Sigmoid colon (tissue), 7 donors: ENCODE data around the gene TANGO2. TPM values are rescaled to one million over a fixed set of nuclear protein-coding genes. Genes with fewer than 3 reads are reported as not detected.

Experiments
- DNase-seq: peaks from one replicate; pipeline ENCODE4 v3.0.0-alpha.2; 2019
- H3K27ac ChIP-seq, 4 donors: fragments of 200-600 bp; sonication (generic); one replicate each; pipeline ENCODE4 v1.5.1; 2016 to 2019; ENCODE audit warnings: mild to moderate bottlenecking in 1 of 4
- H3K27me3 ChIP-seq, 3 donors: fragments of 200-600 bp; sonication (generic); one replicate each; pipeline ENCODE4 v1.5.1; 2019; ENCODE audit warnings: mild to moderate bottlenecking in 1 of 3
- H3K36me3 ChIP-seq, 4 donors: fragments of 200-600 bp; sonication (generic); one replicate each; pipeline ENCODE4 v1.5.1; 2016 to 2019
- H3K4me1 ChIP-seq, 4 donors: fragments of 200-600 bp; sonication (generic); one replicate each; pipeline ENCODE4 v1.5.1; 2017 to 2019
- H3K4me3 ChIP-seq, 4 donors: fragments of 200-600 bp; sonication (generic); one replicate each; pipeline ENCODE4 v1.5.1; 2017 to 2019; ENCODE audit warnings: mild to moderate bottlenecking in 2 of 4, moderate library complexity in 1 of 4
- H3K9me3 ChIP-seq, 4 donors: fragments of 200-600 bp in 3 of 4; sonication (generic) in 3 of 4; one replicate each; pipeline versions ENCODE4 v1.5.1 to v1.6.1; 2013 to 2019
- EP300 ChIP-seq, 4 donors: sonication (generic); formaldehyde crosslinking; IDR thresholded peaks; one replicate each; pipeline ENCODE4 v1.6.1; 2017; ENCODE audit warnings: antibody characterized with exemption in 4 of 4
- POLR2A ChIP-seq, 2 donors: fragments of 450-650 bp; IDR thresholded peaks; one replicate each; pipeline ENCODE4 v1.6.1; 2016; ENCODE audit warnings: antibody characterized with exemption in 2 of 2, mild to moderate bottlenecking in 2 of 2, moderate library complexity in 2 of 2
- POLR2AphosphoS5 ChIP-seq, 4 donors: sonication (generic); formaldehyde crosslinking; IDR thresholded peaks; one replicate each; pipeline ENCODE4 v1.6.1; 2017; ENCODE audit warnings: antibody characterized with exemption in 4 of 4
- WGBS, 2 donors: extraction: QIAGEN DNeasy Blood & Tissue Kit; methylation state at CpG; one replicate each; pipeline ENCODE4 v1.1.7; 2013; 5-methylcytosine and 5-hydroxymethylcytosine counted together
- intact Hi-C: fragments of 100-400 bp; cut with DNase I; formaldehyde crosslinking; loops from one replicate; pipeline ENCODE4 v1.15.1; 2023
- polyA plus RNA-seq, 3 donors: library from polyadenylated mRNA; stranded (reverse); fragments of 200-250 nt; gene quantifications; one replicate each; pipeline ENCODE4 v1.2.3, GENCODE V29; 2013
- total RNA-seq, 4 donors: library from RNA; depleted of rRNA; stranded (reverse); fragments of >200 nt; gene quantifications; one replicate each; pipeline ENCODE4 v1.1.0, GENCODE V29; 2016
- TF ChIP-seq, protein P1 (sequence below), 4 experiments: fragments of 450-650 bp in 3 of 4; fragments of 200-600 bp in 1 of 4; IDR thresholded peaks; one replicate each; pipeline ENCODE4 v1.5.1; 2016 to 2019; ENCODE audit warnings: antibody characterized with exemption in 4 of 4, mild to moderate bottlenecking in 3 of 4, moderate library complexity in 2 of 4
- donor health status: healthy with polysubstance abuse.
- donor health status: Bipolar disorder and iron deficiency.
- donor health status: healthy.

The TANGO2 gene
- total and polyA plus RNA-seq, 7 donors = 24.2 to 46.2 (median 31.6) TPM

- peak; percentile 48 to 70 for TF ChIP-seq POLR2A (IDR thresholded peaks at IDR 0.05)
- TF ChIP-seq, protein P1, sequence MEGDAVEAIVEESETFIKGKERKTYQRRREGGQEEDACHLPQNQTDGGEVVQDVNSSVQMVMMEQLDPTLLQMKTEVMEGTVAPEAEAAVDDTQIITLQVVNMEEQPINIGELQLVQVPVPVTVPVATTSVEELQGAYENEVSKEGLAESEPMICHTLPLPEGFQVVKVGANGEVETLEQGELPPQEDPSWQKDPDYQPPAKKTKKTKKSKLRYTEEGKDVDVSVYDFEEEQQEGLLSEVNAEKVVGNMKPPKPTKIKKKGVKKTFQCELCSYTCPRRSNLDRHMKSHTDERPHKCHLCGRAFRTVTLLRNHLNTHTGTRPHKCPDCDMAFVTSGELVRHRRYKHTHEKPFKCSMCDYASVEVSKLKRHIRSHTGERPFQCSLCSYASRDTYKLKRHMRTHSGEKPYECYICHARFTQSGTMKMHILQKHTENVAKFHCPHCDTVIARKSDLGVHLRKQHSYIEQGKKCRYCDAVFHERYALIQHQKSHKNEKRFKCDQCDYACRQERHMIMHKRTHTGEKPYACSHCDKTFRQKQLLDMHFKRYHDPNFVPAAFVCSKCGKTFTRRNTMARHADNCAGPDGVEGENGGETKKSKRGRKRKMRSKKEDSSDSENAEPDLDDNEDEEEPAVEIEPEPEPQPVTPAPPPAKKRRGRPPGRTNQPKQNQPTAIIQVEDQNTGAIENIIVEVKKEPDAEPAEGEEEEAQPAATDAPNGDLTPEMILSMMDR (IDR thresholded peaks at IDR 0.05) = no peak
- peak; percentile 70 to 92 (median 86) for TF ChIP-seq POLR2AphosphoS5 (IDR thresholded peaks at IDR 0.05)
- Histone ChIP-seq H3K4me3 (peak overlapping the region; percentile 55 to 87 (median 62)), H3K36me3 (peaks cover 0 to under 1% (median 0%) of the 10 kb centered on the region in 4 donors), H3K27ac (peak overlapping the region; percentile 79 to 93 (median 89)), H3K4me1 (peaks cover 0 to 57% (median 52%) of the 10 kb centered on the region in 4 donors), H3K27me3 (no peaks in the 10 kb centered on the region), H3K9me3 (no peaks in the 10 kb centered on the region)
- peak; percentile 89 for DNase-seq
- WGBS, 2 donors = 1 to 3% methylated on average over 76 of the region's 76 CpGs
- intact Hi-C loops = loop anchor here (10.0 kb wide), 1 partner anchor 128 kb away; the partner anchor contains the start of genes RANBP1 and TRMT2A
Measured at GRCh38 chr22:19986410-19987341, 34.2 kb upstream of the TANGO2 start.

DNA sequence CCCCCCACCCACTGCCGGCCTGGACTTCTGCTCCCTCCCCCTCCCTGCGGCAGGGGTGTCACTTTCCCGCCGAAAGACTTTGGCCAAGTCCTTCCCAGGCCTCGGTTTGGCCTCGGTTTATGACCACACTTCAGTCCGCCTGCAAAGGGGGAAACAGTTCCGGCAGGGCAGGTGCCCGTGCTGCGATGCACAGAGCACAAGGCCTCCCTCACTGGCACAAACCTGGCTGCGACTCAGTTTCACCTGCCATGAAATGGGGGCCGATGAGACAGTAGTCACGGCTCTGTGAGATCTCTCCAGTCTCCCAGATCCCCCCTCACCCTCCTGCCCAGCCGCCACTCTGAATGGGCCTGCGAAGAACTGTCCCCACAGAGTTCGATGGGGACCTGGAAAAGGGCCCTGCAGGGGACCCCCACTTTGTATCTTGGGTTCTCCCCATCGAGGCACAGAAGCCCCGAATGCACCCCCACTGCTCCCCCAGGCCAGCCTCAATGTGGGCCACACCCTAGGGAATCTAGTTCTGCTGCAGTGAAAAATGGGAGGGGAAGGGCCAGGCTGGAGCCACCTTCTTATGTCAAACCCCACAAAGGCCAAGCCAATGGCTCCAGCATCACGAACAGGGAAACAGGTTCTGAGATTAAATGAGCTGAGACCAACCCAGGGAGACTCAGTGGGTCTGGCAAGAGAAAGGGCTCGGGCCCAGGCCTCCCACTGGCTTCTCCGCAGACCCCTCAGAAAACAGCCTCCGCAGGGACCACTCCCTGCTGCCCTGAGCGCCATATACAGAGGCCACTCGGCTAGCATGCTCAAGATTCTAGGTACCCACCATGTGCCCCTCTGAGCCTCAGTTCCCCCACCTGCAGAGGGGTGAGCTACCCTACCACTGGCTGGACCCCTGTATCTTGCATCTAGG is 33.3 kb upstream of the TANGO2 start:
- Histone ChIP-seq H3K27me3 (no peaks in the 10 kb centered on the region), H3K36me3 (no peaks in the 10 kb centered on the region), H3K4me3 (peak overlapping the region in 3 of 4 donors; percentile 55 to 87 (median 62)), H3K27ac (peak overlapping the region; percentile 79 to 93 (median 89)), H3K9me3 (no peaks in the 10 kb centered on the region), H3K4me1 (peaks cover 0 to 65% (median 60%) of the 10 kb centered on the region in 4 donors)
- intact Hi-C loops = loop anchor here (10.0 kb wide), 1 partner anchor 127 kb away; the partner anchor contains the start of genes RANBP1 and TRMT2A
- 42 to 64% methylated on average over 24 of the region's 24 CpGs for WGBS, 2 donors
- no peak for DNase-seq
- TF ChIP-seq EP300 (IDR thresholded peaks at IDR 0.05) (no peak), POLR2A (IDR thresholded peaks at IDR 0.05) (no peak), POLR2AphosphoS5 (IDR thresholded peaks at IDR 0.05) (no peak)
- TF ChIP-seq, protein P1 (IDR thresholded peaks at IDR 0.05) = no peak

DNA sequence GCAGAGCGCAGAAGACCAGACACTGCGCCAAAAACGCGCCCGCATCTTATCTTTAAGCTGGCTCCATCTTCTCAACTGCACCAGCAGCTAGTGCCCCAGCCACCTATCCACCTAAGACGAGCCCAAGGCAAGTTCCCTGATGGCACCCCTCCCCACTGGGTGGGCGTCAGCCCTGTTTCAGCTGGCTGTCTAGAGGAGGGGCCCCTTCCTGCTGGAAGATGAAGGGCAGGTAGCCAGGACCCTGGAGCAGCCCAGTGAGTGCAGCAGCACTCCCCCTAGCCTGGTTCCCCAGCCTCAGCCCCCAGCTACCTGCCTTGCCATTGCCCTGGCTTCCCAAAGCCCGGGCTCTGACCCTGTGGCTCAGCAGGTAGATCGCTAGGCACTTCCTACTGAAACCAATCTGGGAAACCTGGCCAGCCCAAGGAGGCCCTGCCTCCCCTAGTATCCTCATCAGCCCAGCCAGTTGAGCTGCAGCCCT is 32.5 kb upstream of the TANGO2 start:
- H3K9me3 ChIP-seq = no peaks in the 10 kb centered on the region
- H3K4me3 ChIP-seq = no peak overlapping the region
- 91 to 94% methylated on average over 9 of the region's 9 CpGs for WGBS, 2 donors
- H3K36me3 ChIP-seq = no peaks in the 10 kb centered on the region
- H3K27me3 ChIP-seq = no peaks in the 10 kb centered on the region
- intact Hi-C loops = loop anchor here (10.0 kb wide), 1 partner anchor 126 kb away; the partner anchor contains the start of genes RANBP1 and TRMT2A
- H3K27ac ChIP-seq = no peak overlapping the region
- TF ChIP-seq POLR2A (IDR thresholded peaks at IDR 0.05) (no peak), EP300 (IDR thresholded peaks at IDR 0.05) (no peak), POLR2AphosphoS5 (IDR thresholded peaks at IDR 0.05) (no peak)
- TF ChIP-seq, protein P1 (IDR thresholded peaks at IDR 0.05) = no peak
- DNase-seq = no peak
- peaks cover 0 to 64% (median 57%) of the 10 kb centered on the region in 4 donors for H3K4me1 ChIP-seq

DNA sequence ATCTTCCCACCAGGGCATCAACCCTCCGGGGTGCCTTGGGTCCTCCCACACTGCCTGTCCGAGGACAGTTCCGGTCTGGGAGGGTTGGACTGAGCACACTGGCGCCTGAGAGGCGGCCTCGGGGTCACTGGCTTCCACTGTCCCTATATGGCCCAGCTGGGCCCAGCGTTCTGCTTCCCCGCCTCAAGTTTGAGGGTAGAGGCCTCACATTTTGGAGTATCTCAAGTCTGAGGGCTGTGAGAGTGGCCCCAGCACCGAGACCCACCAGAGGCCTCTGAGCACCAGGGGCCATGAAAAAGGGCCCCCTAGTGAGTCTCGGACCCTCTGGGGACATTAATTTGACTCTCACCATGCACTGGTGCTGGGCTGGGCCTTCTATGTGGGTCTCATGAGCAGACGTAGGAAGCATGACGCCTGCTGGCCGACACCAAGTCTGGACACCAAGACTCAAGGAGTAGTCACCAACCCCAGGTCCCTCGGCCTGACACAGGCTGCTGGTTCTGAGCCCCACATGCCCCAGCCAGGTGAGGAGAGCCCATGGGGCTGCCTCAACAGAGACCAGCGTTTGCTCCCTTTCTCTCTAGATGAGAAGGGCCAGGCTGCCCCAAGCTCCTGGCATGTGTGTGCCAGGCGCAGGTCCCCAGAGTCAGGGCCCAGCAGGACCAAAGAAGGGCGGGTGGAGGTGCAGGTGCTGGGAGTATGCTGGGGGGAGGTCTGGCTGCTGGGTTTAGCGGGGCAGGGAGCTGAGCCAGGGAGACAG is 31.8 kb upstream of the TANGO2 start:
- Histone ChIP-seq H3K27me3 (no peaks in the 10 kb centered on the region), H3K9me3 (no peaks in the 10 kb centered on the region), H3K4me3 (no peak overlapping the region), H3K36me3 (no peaks in the 10 kb centered on the region), H3K27ac (peak overlapping the region in 1 of 4 donors; percentile 6), H3K4me1 (peaks cover 0 to 59% (median 49%) of the 10 kb centered on the region in 4 donors)
- no peak for DNase-seq
- intact Hi-C loops = loop anchor here (10.0 kb wide), 1 partner anchor 126 kb away; the partner anchor contains the start of genes RANBP1 and TRMT2A
- WGBS, 2 donors = 86 to 88% methylated on average over 18 of the region's 18 CpGs
- TF ChIP-seq POLR2A (IDR thresholded peaks at IDR 0.05) (no peak), EP300 (IDR thresholded peaks at IDR 0.05) (no peak), POLR2AphosphoS5 (IDR thresholded peaks at IDR 0.05) (no peak)
- TF ChIP-seq, protein P1 (IDR thresholded peaks at IDR 0.05) = no peak
